GOT3 (cell line): ENCODE measurements around the gene RBM10.

Source experiments
- DNase-seq: peaks from one replicate; lab custom pipeline; 2025; ENCODE audit warnings: mixed read lengths; lab: John Stamatoyannopoulos, UW

Gene RBM10

DNA sequence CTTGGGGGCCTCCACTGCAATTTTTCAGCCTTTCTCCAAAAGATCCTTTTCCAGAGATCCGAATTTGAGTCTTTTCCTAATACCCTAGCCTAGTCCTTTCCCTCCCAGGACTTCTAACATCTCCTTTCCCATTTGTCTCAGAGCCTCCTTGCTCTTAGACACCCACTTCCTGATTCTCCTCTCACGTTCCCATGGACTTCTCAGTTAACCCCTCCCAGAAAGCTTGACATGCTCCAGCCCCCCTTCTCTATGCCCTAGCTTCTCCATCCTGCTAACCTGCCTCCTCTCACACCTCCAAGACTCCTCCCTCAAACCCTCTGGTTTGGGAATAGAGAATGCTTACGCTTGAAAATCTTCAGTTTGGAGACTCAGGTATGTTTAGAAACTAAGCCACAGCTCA is 51.1 kb downstream of the RBM10 start:
- no peak for DNase-seq

DNA sequence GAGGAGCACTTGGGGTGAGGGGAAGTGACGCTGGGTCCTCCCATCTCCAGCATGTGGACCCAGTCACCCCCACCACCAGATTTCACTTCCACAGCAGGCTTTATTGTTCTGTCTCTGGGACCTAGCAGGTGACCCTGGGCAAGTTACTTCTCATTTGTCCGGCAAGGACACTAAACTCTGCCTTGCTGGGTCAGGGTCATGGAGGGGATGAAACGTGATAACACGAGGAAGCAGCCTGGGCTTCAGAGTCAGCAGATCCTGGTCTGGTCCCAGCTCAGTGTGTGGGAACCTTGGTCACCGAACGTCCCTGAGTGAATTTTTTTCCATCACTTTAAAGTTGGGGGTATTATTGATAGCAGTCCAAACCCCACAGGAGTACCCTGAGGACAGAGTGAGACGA is 52.5 kb downstream of the RBM10 start:
- DNase-seq = no peak

DNA sequence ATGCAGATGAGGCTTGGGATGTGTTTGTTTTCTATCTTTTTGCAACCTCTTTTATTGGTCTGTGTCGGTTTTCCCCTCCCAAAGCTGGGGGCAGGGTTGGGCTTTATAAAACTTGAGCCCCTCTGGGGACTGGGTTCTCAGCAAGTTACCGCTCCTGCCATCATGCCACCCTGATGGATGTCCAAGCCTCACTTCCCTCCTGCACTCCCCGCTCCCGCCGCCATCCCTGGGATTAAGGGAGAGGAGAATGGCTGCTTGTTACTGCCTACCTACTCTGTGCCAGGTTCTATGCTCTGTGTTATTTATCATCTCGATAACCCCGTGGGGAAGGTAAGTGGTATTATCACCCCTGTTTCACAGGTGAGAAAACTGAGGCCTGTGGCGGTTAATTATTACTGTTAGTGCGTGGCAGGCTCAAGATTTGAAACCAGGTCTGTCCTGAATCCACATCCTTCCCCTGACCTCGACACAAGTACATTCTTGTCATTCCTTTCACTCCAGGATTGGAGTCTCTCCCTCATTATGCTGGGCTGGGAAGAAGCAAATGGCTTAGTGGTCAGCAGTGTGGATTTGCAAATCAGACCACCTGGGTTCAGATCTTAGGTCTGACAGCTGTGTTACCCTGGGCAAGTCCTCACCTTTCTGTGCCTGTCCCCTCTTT is 53.1 kb downstream of the RBM10 start:
- no peak for DNase-seq

DNA sequence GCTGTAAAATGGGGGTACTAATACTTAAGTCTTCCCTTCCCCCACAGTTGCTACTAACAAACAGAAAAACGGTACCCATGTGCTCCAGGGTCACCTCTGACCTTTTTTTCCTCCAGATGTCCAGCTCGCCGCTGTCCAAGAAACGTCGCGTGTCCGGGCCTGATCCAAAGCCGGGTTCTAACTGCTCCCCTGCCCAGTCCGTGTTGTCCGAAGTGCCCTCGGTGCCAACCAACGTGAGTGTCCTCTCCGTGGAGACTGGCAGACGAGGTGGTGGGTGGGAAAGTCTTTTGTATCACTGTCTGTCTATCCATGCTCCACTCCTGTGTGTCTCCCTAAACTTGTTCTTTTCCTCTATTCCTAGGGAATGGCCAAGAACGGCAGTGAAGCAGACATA is 53.7 kb downstream of the RBM10 start:
- no peak for DNase-seq

DNA sequence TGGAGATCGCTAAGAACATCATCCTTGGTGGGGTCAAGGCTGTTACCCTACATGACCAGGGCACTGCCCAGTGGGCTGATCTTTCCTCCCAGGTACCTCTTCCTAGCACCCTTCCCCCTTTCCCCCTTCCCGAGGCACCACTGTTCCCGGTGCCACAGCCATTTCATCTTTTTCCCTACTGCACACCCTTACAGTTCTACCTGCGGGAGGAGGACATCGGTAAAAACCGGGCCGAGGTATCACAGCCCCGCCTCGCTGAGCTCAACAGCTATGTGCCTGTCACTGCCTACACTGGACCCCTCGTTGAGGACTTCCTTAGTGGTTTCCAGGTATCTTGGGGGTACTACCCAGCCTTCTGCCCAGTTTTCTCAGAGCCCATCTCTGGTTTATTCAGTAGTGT is 54.3 kb downstream of the RBM10 start:
- DNase-seq = no peak

DNA sequence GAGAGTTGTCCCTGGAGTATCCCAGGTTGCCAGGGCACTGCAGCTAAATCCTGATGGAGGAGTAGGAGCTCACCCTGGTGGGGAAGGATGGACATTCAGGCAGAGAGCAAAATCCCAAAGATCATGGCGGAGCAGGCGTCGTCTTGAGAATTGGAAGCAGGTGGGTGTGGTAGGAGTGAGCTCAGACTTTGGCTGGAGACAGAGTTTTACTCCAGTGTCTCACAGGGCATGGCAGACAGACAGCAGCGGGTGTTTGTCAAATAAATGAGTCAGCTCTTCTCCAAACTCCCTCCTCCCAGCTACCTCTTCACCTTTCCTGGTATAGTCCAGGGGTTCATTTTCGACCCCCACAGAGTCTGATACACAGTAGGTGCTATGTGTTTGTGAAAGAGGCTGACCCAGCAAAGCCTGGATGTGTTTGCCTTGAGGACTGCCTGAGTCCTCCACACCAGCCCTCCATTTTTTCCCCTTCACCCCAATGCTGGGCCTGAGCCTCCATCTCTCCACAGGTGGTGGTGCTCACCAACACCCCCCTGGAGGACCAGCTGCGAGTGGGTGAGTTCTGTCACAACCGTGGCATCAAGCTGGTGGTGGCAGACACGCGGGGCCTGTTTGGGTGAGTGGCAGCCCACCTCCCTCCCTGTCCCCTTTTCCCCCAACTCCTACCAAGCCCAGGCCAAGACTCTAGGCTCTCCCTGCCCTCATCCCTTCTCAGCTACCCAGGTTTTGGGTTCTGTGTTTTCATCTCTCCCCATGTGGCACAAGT is 55.5 kb downstream of the RBM10 start:
- DNase-seq = no peak

DNA sequence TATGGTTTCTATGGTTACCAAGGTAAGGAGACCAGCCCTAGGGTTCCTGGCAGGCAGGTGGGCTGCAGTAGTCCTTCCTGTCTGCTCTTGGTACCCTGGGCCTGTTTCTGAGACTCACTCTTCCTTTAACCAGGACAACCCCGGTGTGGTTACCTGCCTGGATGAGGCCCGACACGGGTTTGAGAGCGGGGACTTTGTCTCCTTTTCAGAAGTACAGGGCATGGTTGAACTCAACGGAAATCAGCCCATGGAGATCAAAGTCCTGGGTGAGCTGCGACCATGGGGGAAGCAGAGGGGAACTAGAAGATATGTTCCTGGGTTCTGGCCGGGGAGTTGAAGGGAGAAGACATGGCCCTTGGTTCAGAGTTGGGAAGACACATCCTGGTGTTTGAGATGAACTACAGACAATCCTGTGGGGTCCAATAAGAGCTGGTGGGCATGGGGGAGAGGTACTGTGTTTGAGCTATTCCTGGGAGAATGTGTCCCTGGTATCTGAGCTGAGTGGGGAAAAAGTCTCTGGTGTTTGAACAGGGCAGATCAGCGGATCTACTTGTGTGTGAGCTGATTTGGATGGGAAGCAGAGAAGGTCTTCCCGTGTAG is 56.4 kb downstream of the RBM10 start:
- DNase-seq = no peak

DNA sequence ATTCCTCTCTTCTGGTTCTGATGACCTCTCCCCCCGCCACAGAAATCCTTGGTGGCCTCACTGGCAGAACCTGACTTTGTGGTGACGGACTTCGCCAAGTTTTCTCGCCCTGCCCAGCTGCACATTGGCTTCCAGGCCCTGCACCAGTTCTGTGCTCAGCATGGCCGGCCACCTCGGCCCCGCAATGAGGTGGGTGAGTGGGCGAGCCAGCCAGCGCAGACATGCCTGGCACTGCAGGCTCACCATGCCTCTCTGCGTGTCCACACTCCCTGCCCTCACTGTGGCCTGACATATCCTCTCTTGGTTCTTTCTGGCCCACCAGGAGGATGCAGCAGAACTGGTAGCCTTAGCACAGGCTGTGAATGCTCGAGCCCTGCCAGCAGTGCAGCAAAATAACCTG is 57.3 kb downstream of the RBM10 start:
- no peak for DNase-seq

DNA sequence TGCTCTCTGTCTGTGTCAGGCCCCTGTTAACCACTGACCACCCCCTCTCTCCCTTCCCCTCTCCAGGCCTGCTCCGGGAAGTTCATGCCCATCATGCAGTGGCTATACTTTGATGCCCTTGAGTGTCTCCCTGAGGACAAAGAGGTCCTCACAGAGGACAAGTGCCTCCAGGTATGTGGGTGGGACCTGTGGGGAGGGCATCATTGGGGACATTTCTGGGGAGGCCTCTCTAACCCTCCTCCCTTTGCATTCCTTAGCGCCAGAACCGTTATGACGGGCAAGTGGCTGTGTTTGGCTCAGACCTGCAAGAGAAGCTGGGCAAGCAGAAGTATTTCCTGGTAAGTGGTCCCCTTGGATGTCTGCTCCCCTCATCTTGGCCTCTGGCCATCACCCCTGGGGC is 57.9 kb downstream of the RBM10 start:
- DNase-seq = no peak

DNA sequence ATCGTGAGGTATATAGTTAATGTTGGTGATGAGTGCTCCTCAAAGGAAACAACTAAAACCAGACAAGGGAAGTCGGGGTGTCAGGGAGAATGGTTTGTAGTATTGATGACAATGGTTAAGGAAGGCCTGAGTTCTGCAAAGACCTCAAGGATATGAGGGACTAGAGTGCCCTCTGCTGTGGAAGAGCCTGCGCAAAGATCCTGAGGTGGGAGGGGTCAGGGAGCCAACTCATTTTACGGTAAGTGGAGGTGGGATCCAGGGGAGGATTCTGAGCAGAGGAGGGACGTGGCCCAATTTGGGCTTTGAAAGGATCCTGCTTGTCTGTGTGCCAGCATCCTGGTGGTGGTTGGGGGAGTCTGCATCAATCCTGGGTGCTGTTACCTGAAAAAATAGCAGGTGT is 59.9 kb downstream of the RBM10 start:
- DNase-seq = no peak

DNA sequence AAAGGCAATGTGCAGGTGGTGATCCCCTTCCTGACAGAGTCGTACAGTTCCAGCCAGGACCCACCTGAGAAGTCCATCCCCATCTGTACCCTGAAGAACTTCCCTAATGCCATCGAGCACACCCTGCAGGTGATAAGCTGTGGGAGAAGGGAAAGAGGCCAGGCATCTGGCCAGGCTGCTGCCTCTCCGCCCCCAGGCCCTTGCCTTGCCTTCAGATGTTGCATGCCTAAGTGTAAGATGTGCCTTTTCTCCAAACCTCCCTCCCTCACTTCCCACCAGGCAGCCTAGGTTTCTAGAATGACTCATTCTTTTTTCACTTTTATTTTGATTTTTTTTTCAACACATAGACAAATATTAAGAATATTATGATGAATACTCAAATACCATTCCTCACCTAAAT is 61.3 kb downstream of the RBM10 start:
- DNase-seq = no peak

DNA sequence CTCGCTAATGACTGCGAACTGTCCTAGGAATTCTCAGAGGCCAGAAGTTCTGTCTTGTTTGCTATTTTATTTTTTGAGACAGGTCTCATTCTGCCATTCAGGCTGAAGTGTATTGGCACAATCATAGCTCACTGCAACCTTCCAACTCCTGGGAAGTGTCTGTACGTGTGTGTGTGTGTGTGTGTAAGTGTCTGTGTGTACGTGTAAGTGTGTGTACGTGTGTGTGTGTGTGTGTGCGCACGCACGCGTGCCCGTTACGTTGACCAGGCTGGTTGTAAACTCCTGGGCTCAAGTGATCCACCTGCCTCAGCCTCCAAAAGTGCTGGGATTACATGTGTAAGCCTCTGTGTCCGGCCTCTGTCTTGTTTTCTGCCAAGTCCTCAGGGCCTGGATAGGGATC is 63.1 kb downstream of the RBM10 start:
- DNase-seq = no peak

DNA sequence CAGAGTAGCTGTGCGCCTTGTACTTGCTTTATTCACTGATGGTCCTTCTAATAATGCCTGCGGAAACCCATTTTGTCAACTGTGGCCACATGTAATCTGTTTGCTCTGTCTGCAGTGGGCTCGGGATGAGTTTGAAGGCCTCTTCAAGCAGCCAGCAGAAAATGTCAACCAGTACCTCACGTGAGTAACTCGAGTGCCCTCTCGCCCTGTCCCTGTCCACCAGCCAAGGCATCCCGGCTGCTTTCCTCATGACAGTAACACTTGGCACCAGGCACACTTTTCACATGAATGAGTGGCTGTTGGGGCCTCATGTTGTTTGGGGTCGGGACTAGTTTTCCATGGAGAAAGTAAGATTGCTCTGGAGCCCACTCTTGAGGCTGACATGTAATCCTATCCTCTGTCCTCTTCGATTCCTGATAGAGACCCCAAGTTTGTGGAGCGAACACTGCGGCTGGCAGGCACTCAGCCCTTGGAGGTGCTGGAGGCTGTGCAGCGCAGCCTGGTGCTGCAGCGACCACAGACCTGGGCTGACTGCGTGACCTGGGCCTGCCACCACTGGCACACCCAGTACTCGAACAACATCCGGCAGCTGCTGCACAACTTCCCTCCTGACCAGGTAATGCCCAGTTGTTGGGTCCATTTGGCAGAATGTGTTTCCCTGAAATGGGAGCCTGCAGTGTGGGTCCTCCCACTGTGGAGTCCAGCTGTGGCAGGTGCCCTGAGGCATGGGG is 64.7 kb downstream of the RBM10 start:
- no peak for DNase-seq

DNA sequence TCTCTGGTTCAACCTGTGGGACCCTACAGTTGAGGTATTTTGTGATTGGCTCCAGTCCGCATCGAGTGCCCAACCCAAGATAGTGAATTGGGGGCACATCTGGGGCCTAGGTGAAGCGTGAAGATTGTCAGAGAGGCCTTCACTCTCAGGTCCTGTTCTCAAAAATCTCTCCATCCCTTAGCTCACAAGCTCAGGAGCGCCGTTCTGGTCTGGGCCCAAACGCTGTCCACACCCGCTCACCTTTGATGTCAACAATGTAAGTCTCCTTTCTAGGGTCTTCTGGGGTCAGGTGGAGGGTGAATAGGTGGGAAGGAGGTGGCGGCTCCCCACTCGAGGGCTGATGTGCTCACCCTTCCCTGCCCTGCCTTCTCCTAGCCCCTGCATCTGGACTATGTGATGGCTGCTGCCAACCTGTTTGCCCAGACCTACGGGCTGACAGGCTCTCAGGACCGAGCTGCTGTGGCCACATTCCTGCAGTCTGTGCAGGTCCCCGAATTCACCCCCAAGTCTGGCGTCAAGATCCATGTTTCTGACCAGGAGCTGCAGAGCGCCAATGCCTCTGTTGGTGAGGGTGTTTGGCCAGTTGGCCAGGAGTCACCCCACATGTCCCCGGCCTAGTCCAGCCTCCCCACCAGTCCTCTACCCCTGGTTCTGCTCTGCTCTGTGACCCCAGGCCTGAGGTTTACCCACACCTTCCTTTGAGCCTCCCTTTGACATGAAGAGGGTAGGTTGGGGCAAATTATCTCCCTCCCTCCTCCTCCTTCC is 65.8 kb downstream of the RBM10 start:
- no peak for DNase-seq

DNA sequence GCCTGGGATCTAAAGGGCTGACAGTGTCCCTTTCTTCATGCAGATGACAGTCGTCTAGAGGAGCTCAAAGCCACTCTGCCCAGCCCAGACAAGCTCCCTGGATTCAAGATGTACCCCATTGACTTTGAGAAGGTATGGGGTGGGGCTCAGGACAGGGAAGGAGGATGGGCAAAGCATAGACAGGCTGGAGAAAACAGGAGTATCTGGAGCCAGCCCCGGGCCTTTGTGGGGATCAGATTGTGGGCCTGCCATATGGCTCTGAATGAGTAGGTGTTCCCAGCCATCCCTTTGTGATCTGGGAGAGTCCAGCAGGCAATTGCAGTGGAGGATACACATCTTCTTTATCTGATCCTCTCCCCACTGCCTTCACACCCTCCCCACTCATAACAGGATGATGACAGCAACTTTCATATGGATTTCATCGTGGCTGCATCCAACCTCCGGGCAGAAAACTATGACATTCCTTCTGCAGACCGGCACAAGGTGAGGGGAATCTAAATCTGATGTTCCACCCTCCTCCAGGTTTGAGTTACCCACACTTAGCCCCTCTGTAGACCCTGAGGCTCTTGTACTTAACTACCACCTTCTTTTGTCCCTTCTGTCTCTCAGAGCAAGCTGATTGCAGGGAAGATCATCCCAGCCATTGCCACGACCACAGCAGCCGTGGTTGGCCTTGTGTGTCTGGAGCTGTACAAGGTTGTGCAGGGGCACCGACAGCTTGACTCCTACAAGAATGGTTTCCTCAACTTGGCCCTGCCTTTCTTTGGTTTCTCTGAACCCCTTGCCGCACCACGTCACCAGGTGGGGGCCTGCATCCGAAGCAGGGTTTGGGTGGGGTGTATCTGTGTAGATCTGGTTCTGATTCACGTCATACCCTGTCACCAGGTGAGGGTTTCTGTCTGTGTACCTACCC is 67.6 kb downstream of the RBM10 start:
- DNase-seq = no peak

DNA sequence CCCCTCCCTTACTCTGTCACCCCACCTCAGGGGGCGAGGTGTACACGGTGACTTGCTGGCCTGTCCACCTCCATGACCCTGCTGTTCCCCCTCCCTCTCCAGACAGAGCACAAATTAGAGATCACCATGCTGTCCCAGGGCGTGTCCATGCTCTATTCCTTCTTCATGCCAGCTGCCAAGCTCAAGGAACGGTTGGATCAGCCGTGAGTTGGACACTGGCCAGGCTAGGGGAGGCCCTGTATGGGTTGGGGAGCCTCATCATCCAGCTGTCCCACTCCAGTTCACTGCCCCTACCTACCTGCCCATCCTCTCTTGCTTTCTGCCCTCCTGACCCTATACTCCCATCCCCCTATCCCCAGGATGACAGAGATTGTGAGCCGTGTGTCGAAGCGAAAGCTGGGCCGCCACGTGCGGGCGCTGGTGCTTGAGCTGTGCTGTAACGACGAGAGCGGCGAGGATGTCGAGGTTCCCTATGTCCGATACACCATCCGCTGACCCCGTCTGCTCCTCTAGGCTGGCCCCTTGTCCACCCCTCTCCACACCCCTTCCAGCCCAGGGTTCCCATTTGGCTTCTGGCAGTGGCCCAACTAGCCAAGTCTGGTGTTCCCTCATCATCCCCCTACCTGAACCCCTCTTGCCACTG is 69.5 kb downstream of the RBM10 start:
- DNase-seq = no peak

DNA sequence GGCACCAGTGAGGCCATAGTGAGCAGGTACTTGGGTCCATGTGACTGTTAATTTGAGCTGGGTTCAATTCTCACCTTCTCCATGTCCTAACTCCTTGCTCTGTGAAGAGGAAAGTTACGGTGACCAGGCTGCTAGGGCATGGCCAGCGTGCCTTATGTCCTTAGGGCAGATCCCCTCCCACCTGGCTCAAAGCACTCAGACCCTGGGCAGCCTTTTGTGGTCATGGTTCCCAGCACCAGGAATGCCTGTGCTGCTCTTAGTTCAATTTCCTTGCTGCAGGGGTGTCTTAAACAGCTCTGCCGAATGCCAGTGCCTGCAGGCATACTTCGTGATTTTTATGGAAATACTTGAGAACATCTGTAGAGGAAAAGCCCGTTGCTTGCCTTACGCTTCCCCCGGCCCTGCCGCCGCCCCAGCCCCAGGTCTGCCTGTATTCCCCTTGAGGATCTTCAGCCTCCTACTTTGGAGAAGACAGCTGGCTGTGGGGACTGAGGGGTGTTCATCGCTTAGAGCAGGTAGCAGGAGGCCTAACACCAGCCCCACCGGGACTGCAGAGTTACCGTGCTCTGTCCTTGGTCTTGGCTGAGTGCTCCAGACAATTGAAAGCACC is 70.4 kb downstream of the RBM10 start:
- no peak for DNase-seq

DNA sequence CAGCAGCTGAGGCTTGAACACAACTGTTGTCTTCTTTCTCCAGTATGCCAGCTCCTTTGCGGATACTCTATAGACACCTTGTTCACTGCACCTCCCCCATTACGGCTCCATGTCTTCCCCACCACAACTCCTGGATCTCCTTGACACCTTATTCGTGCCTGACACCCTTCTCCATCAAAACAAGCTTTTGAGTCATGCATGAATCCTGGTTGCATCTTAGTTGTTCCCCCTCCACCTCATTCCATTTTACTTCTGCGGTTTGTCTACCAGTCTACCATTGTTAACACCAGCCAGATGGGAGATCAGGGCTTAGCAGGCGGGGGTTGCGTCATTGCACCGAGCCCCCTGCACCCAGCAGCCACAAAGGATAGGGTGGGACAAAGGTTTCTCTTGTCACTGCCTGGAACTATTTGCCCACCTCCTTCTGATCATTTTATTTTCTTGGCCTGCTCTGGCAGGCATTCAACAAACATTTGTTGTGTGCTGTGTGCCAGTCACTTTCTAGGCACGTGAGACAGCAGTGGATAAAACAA is 71.4 kb downstream of the RBM10 start:
- no peak for DNase-seq

DNA sequence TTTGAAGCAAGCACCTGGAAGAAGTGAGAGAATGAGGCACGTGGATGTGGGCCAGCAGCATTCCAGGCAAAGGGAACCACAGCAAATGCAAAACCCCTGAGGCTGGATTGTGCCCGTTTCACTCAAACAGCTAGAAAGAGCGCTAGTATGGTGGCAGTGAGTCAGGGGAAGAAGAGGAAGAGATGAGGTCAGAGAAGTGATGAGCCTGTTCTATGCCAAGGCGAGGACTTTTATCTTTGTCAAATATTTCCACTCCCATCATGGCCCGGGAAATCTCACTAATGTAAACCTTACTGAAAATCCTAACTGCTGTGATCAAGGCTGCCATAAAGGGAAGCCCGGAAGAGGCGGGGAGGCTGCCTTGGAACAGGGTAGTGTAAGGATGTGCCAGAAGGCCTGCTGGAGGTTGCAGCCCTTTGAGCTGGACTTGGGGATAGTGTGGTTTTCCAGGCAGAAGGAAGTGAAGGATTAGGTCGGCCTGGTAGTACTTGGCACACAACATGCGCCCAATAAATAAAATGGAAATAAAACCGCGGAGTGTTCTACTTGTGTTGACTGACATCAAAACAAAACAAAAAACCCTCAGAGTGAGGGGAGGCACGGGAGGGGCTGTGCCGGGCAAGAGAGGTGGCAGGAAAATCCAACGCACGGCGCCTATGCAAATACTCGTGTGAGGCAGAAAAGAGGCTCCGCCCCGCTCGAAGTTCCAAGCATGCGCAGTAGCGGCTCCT is 72.3 kb downstream of the RBM10 start:
- DNase-seq = no peak
